HG02970 (cell line): ENCODE measurements around the gene BCAS2.

Source experiments
- ATAC-seq: cut with Tn5 transposase; IDR thresholded peaks from one replicate; pipeline ENCODE4 v1.9.1; 2021; ENCODE audit warnings: mild to moderate bottlenecking, moderate library complexity, moderate number of reproducible peaks; ENCODE audit not compliant: unreplicated experiment, low FRiP score

BCAS2 gene

GRCh38 chr1:114561333-114561732 is 20.1 kb downstream of the BCAS2 start:
- no peak for ATAC-seq

GRCh38 chr1:114559356-114559755 is 22.1 kb downstream of the BCAS2 start:
- no peak for ATAC-seq

- ATAC-seq: no peak
These were observed 22.9 kb downstream of the BCAS2 start for GRCh38 chr1:114558544-114558943.

- ATAC-seq: no peak
These were observed 26.8 kb downstream of the BCAS2 start for GRCh38 chr1:114554577-114554976.

- no peak for ATAC-seq
These were observed 29.2 kb downstream of the BCAS2 start for GRCh38 chr1:114552106-114552639.

- no peak for ATAC-seq
These were observed 30.0 kb downstream of the BCAS2 start for GRCh38 chr1:114551400-114551799.

- ATAC-seq: no peak
These were observed 31.1 kb downstream of the BCAS2 start for GRCh38 chr1:114550336-114550735.

GRCh38 chr1:114549137-114549536 is 32.3 kb downstream of the BCAS2 start:
- ATAC-seq: no peak

GRCh38 chr1:114547076-114547475 is 34.3 kb downstream of the BCAS2 start:
- no peak for ATAC-seq

- no peak for ATAC-seq
These were observed 35.6 kb downstream of the BCAS2 start for GRCh38 chr1:114545796-114546195.

- no peak for ATAC-seq
These were observed 36.1 kb downstream of the BCAS2 start for GRCh38 chr1:114545315-114545714.

GRCh38 chr1:114540821-114541220 is 40.6 kb downstream of the BCAS2 start:
- ATAC-seq: no peak

- no peak for ATAC-seq
These were observed 41.1 kb downstream of the BCAS2 start for GRCh38 chr1:114540272-114540671.

- no peak for ATAC-seq
These were observed 45.4 kb downstream of the BCAS2 start for GRCh38 chr1:114536043-114536442.

GRCh38 chr1:114535401-114535800 is 46.0 kb downstream of the BCAS2 start:
- no peak for ATAC-seq

- ATAC-seq: no peak
These were observed 50.3 kb downstream of the BCAS2 start for GRCh38 chr1:114531094-114531493.

GRCh38 chr1:114530224-114530623 is 51.2 kb downstream of the BCAS2 start:
- no peak for ATAC-seq

- ATAC-seq: no peak
These were observed 56.5 kb downstream of the BCAS2 start for GRCh38 chr1:114524944-114525343.

GRCh38 chr1:114522264-114522575 is 59.2 kb downstream of the BCAS2 start:
- ATAC-seq: no peak

- no peak for ATAC-seq
These were observed 59.8 kb downstream of the BCAS2 start for GRCh38 chr1:114521396-114522263.
